Hypothalamus (tissue), 51 donors: Measurements from ENCODE around the gene KRTAP10-2.

Experiments
- DNase-seq, 51 donors: peaks; one replicate each; lab custom pipeline; 2025; lab: John Stamatoyannopoulos, UW

The KRTAP10-2 gene

DNA sequence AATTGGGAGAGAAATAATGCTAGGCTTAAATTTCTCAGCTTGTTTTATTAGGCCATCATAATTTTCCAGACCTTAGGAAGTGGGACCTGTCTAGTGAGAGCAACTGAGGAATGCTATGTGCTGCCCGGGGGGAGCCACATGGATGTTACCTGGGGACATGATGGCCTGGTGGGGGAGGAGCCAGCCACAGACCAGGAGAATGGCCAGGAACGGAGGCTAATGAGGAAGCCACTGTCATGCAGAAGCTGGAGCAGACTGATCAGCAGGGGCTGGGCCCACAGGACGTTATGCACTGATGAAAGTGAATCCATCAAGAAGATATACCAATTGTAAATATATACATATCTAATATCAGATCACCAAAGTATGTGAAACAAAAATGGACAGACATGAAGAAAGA is 6.7 kb downstream of the KRTAP10-2 start:
- no peak for DNase-seq

DNA sequence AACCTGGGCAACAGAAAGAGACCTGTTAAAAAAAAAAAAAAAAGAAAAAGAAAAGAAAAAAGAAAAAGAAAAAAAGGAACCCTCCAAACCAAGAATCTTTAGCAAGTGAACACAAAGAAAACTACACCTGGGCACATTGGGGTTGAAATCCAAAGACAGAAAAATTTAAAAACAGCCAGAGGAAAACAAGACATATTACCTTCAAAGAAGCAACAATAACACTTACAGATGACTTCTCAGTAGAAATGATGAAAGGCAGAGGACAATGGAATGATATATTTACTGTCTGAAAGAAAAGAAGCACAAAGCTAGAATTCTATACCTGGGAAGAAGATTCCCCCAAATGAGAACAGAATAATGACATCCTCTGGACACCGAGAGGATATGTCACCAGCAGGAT is 8.6 kb downstream of the KRTAP10-2 start:
- no peak for DNase-seq

DNA sequence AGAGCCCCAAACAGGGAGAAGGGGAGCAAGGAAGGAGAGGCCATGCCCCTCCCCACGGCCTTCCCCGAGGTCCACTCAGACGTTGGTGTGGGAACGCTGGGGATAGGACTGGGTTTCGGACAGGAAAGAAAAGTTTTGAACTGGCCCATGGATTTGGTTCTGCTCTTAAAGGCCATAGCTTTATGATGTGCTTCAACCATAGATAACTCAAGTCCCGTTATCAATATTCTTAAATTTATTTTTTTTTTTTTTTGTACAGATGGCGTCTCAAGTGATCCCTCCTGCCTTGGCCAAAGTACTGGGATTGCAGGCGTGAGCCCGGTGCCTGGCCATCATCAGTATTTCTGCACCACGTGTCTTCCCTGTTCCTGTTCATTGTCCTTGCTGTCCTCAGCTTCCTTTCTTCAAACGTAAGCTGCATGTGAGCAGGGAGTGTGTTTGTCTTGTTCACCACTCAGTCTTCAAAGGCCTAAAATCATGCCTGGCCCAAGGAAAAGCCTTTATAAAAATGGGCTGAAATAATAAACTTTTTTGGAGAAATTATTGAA is 10.5 kb downstream of the KRTAP10-2 start:
- DNase-seq: no peak

DNA sequence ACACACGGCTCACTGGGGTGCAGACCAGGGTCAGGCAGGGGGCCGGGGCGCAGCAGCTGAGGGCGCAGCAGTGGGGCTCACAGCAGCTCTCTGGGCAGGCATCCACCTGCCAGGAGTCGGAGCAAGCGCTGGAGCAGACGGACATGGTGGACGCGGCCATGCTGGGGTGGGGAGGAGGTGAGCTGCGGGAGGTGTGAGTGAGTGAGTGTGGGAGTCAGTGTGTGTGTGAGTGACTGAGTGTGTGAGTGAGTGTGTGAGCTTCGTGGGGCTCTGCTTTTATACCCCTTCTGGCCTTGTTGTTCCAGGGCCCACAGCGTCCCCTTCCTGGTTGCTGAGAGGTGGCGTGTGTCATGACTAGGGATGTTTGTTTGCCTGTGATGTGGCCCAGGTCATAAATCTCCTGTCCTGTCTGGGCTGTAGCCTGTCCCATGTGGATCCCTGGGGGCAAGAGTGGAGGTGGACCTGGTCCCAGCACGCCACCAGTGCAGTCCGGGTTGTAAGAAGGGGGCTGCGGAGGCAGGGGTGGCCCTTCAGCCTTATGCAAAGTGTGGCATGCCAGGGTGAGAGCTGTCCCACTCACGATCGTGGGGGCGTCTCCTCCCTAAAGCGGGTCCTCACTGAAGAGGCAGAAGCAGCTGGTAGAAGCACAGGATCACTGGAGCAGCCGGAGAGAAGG is 11.2 kb downstream of the KRTAP10-2 start, which contains the start of gene KRTAP10-1:
TSS of gene KRTAP10-1 (minus strand) at position 205 of the 676 bp plus-strand sequence. CDS start at position 160, 45 bp downstream.
- no peak for DNase-seq

DNA sequence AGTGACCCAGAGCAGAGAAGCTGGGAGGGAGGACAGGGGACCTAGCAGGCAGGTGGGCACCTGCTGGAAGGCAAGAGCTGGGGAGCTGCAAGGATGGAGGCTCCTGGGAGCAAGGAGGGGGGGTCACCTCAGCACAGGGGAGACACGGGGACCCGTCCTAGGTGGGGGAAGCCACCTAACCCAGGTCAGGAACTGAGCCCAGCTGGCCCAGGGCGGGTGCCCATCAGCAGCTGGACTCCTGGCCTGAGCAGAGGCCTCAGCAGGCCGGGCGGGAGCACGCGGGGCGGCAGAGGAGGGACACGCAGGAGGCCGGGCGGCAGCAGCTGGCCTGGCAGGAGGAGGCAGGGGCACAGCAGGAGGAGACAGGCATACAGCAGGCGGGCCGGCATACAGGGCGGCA is 12.3 kb downstream of the KRTAP10-2 start:
- no peak for DNase-seq

DNA sequence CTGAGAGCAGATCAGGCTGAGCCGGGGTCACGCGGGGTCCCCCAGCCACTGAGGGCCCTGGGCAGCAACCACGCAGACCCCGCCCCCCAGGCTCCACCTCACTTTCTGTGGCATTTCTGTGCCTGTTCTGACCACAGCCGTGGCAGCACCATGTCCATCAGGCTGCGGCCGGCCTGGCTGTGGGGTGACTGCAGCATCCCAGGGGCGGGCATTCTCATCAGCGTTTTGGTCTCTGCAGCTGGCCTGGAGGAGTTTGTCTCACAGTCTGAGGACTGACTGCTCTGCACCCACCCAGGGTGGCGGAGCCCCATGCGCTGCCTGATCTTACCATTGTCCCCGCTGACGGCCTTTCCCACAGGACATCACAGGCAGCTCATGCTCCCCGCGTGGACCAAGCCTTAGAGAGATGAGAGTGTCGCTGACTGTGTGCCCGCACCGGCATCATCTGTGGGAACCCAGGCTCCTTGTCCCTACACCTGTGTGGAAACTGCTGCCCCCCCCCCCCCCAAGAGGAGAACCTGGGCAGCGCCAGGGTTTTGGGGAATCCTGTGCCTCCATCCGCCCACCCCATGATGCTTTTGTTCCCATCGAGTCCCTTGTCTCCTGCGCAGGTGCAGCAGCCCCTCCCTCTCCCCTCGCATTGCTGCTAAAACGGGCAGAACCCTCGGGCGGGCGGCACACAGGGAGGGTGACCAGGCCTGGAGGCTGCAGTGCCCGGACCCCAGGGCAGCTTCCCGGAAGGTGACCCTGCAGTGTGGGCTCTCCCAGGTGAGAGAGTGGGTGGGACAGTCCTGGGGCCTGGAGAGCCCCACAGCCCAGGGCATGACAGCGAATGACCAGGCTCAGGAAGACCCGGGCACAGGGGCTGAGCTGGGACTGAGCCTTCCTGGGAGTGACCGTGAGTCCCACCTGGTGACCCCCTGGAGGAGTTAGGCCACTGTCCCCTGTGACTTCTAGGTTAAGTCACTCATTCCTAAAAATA is 13.1 kb downstream of the KRTAP10-2 start:
- DNase-seq: no peak

DNA sequence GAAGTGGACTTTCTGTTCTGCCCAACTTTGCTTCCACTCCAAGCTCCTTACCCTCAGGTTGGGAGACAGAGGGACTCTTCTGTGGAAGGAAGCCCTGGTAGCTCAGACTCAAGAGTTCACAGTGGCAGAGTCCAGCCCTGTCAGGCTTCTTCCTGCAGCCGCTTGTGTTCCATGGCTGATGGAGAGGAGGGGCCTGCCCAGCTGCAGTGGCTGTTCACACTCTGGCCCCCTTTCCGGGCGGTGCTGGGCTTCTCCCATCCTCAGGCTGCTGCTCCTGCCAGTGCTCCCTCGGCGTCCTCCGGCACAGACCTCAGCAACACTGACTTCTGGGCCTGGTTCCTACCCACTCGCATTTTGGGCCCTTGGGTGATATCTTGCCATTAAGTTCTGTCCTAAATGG is 15.3 kb downstream of the KRTAP10-2 start:
- DNase-seq: no peak

DNA sequence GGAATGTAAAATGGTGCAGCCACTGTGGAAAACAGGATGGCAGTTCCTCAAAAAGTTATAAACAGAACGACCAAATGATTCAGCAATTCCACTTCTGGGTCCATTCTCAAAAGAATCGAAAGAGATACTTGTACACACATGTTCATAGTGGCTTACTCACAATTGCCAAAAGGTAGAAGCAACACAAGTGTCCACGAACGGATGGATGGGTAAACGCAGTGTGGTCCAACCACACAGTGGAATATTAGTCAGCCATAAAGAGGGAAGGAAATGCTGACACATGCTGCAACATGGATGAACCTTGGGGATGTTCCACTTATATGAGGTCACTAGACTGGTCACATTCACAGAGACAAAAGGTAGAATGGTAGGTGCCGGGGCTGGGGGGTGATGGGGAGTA is 16.6 kb downstream of the KRTAP10-2 start:
- no peak for DNase-seq

DNA sequence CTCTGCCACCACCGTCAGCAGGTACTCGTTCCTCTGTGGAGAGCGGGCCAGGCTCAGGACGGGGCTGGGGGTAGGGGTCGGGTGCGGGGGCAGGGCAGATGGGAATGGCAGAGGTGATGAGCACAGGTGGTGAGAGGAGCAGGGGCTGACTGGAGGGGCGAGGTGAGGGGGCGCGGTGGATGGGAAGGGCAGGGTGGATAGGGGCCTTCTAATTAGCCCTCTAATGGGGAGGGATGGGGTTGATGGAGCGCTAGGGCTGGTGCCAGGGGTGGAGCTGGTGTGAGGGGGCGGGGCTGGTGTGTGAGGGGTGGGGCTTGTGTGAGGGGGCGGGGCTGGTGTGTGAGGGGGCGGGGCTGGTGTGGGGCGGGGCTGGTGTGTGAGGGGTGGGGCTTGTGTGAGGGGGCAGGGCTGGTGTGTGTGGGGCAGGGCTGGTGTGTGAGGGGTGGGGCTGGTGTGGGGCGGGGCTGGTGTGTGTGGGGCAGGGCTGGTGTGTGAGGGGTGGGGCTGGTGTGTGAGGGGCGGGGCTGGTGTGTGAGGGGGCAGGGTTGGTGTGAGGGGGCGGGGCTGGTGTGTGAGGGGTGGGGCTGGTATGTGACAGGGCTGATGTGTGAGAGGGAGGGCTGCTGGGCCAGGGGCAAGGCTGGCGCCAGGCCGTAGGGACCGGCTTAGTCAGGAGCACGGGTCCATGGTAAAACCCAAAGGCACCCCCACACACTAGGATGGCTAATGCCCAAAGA is 17.2 kb downstream of the KRTAP10-2 start:
- DNase-seq: no peak

DNA sequence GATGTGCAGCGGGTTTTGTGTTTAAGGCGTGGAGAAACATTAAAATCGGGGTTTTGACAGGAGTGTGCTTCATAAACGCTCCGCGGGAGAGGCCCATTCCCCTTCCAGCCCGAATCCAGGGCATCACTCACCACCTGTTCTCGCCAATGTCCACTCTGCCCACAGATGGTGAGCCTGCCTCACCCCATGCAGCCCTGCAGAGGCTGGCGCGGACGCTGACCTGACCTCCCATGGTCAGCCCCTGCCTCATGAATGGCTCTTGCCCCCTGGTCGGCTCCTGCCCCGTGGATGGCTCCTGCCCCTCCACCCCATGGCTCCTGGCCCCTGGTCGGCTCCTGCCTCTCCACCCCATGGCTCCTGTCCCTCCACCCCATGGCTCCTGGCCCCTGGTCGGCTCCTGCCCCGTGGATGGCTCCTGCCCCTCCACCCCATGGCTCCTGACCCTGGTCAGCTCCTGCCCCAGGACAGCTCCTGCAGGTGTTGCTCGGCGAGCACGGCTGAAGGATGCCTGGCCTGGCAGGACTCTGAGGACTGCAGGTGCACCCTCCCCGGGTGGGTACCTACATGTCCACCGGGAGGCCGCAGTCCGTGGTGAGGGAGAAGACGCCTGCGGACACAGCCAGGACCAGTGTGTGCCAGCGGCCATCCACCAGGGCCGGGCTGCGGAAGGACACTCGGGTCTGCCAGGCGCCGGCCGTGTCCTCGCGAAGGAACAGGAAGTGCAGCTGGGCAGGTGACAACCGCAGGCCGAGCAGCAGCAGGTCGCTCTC is 18.0 kb downstream of the KRTAP10-2 start:
- DNase-seq: no peak

DNA sequence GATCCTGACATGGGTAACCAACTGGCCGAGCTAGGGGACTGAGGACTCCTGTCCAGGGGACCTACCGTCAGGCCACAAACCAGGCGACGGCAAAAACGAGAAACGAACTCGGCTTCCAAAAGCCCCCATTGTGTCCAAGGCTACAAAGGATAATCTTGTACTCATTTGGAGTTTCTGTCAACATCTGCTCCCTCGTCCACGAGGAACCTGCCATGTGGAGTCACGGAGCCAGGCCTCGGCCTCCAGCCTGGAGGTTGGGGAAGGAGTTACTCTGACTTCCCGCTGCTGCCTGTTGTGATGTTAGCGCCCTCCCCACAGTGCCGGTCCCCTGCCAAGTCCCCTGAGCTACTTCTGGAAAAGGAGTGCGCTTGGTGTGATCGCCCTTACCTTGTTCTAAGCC is 18.6 kb downstream of the KRTAP10-2 start:
- no peak for DNase-seq

DNA sequence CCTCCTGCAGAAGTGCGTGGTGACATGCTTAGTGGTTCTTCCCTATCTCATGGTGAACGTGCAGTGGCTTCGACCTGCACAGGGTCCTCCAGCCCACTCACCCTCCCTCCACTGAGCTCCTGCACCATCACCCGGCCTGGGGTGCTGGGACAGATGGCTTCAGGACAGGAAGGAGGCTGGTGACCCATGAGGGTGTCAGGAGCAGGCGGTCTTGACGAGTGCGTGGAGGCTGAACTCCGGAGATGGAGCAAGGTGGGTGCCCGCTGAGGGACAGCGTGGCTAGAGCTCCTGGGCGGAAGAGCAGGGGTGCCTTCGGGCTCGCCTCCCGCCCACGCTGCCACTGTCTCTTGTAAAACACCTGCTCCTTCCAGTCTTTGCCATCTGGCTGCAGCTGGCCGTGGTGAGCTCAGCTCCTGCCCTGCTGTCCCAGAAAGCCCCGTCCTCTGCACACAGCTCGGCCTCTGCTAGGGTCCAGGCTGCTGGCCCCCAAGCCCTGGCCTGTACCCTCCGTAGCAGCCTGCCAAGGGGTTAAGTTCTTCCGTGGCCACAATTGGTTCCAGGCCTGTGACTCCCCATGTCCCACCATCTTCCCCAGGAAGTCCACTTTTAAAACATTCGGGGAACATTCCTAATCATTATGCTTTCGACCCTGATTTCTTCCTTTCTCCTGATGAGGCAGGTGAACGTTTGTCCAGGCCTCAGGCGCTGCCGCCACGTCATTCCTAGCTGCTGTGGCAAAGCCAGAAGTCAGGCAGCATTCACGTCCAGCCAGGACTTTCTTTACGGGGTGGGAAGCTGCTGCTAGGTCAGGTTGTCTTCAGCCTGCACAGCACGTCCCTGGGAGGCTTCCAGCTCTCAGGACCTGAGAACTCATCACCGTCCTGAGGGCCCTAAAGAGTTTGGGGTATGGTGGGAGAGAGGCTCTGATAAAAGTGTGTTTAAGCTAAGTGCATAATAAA is 19.4 kb downstream of the KRTAP10-2 start:
- no peak for DNase-seq

DNA sequence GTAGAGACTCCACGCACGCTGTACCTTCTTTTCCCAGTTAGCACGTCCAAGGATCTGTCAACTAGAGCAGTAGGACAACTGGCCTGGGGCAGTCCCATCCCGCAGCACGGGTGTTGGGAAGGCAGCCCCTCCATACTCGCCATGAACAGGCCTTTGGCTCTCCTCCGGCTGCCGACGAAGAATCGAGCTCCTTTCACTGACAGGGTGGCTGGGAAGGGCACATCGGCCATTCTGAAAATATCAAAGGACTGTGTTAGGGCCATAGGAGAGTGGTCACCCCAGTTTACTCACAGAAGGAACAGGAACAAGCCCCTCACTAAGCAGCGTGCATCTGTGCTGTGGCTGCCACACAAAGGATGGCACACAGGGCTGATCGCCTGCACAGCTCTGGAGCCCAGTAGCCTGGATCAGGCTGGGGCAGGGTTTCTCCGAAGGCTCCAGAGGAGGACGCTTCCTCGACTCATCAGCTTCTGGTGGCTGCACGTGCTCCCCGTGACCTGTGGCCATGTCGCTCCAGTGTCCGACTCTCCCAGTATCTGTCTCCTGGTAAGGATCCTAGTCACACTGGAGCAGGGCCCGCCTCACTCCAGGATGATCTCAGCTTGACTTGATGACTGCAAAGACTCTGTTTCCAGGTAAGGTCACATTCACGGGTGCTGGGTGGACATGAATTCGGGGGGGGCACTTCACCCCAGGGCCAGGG is 20.3 kb downstream of the KRTAP10-2 start:
- DNase-seq: no peak

DNA sequence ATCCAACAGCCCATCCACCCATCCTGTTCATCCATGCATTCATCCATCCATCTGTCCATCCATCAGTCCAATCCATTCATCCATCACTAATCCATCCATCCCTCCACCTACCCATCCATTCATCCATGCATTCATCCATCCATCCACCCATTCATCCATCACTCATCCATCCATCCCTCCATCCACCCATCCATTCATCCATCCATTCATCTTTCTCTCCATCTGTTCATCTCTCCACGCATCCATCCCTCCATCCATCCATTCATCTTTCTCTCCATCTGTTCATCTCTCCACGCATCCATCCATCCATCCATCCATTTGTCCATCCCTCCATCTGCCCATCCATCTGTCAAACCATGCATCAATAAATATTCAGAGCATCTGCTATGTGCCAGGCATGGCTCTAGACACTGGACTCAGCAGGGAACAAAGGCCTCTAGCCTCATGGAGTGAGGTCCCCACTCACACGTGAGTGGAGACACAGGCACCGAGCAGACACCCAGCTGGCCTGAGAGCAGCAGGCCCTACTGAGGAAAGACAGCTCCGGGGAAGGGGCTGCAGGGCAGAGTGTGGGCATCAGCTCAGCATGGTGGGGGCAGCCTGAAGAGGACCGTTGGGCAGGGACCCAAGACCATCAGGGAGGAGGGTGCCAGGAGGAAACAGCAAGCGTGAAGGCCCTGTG is 20.9 kb downstream of the KRTAP10-2 start:
- no peak for DNase-seq

DNA sequence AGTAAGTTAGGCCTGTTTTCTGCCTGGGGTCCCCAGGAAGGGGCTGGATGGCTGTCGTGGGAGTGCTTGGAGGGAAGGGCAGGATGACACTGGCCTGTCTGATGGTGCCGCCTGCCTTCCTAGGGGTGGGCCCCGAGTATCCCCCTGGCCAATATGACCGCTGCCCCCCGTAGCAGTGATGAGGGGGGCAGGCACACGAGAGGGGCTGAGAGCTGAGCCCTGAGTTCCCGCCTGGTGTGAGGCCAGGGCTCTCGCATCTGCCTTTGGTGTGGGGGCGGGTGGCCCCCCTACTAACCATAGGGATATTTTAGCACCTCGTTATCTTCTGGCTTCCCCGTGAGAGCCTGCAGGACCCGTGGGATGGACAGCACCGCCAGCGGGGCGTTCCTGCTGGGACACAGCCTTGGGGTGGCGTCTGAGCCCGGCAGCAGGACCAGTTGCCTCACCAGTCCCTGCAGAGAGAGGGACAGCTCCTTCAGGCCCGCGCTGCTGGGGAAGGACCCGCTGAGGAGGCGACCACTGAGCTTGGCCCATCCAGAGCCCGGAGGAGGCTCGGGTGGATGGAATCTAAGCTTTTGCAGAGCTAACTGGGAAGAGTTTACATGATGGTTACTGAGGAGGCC is 21.7 kb downstream of the KRTAP10-2 start:
- DNase-seq: no peak

DNA sequence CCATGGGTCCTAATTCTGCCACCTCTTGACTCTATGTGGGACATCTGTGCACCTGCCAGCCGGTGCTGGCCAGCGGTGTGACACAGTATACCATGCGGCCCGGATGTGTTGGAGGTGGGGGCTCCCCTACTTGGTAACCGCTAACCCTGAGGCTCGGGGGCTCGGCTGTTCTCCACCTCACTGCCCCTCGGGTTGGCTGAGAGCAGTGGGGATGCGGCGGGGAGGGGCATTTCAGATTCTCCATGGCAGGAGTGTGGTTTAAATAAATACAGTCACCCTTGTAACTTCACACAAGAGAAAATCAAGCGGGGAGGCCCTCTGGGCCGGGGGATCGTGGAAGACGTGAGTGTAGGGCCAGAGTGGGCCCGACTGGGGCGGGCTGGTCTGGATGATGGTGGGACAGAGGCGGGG is 22.3 kb downstream of the KRTAP10-2 start:
- DNase-seq: no peak

DNA sequence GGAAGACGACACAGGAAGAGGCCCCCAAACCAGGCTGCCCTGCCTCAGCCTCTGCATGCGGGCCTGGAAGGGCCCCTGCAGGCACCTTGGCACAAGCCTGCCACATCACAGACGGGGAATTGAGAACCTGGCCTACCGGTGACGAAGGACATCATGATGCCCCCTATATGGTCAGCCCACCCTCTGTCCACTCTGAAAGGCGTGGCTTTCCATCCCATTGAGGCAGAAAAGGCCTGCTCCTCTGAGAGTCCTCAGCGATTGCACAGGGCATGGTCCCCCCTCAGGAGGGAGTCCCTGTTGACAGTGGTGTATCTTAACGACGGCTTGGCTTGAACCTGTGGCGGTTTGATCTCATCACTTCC is 22.7 kb downstream of the KRTAP10-2 start:
- DNase-seq: no peak
